Ecto neural progenitor cell (in vitro differentiated cells): ENCODE measurements around the gene MSMB.
"Not testable (repeated sequence)": the region's sequence is repeated elsewhere in the genome, so short reads cannot be mapped to it uniquely, and the experiment has no call there.

ENCODE experiments used
- DNase-seq: peaks from one replicate; pipeline ENCODE4 v3.0.0-alpha.2; 2018; ENCODE audit warnings: low spot score

MSMB gene

DNA sequence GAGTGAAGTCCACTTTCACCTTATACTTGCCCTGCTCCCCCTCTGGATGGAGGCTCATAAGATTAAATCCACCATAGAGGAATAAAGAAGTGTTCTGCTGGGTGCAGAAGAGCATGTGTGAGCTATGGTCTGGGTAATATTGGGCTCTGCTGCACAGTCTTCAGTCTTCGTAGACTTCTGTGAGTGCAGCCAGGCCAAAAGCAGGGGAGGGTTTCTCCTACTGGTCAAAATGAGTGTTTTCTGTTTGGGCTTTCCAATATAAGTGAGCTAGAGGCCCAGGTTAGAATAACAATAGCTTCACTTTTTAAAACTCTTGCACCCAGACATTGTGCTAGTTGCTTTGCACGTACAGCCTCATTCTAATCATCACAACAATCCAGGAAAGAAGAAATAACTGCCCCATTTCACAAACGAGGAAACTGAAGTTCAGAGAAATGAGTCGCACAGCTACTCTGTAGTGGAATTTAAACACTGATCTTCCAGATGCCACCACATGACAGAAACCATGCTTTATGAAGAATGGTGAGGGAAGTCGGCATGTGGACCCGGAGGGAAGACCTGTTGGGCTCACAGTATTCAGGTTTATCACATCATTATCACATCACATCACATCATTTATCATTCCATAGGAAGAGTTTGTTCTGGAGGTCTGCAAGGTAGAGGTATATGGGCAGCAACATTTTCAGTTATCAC, 23.8 kb upstream of the MSMB start:
- DNase-seq = no peak

DNA sequence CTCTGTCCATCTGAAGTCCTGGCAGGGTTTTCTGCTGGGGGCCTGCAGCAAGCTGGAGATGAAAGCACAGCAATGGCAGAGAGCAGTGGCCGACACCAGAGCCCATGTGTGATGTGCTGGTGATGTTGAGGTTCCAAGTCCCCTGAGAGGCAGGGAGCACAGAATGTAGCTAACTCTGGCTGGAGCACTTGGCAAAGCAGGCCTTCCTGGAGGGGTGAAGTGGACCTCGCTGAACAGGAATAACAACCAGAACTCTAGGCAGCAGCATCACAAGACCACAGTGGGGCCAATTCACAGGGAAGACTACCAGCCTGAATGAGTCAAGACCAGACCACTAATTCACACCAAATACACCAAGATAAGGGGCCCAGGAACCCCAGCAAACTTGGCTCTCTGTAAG, 22.8 kb upstream of the MSMB start:
- DNase-seq = no peak

DNA sequence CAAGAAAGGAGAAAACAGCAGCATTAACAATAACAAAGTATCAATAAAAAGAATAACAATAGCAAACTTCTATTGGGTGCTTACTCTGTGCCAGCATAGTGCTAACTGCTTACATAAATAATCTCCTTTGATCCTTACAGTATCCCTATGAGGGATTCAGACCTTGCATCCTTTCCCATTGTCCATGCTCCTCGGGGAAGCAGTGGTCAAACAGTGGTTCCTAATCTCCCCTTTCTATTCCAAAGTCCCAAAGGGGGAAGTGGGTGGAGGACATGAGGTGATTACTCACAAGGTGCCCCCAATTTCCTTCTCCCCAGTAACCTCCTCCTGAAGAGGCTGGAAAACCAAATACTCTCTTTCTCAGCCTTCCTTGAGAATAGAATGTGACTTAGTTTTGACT, 22.0 kb upstream of the MSMB start:
- no peak for DNase-seq

DNA sequence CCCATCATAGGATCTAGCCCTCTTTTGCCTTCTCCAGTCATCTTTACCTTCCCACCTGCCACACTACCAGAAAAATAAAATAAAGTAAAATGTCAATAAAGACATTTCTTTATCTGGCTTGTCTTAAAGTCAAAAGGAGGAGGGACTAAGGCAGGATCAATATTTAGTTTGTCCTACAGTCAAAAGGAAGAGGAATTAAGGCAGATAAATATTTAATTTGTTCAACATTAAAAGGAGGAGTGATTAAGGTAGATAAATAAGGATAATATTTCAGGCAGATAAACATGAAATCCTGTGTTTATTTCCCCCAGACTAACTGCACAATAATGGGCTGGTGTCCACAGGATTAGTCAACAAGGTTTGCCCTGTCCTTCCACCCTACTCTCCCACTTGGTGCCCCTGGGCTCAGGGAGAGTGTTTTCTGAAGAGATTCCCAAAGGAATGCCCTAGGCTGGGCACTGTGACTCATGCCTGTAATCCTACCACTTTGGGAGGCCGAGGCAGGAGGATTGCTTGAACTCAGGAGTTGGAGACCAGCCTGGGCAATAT, 18.3 kb upstream of the MSMB start:
- DNase-seq = no peak

DNA sequence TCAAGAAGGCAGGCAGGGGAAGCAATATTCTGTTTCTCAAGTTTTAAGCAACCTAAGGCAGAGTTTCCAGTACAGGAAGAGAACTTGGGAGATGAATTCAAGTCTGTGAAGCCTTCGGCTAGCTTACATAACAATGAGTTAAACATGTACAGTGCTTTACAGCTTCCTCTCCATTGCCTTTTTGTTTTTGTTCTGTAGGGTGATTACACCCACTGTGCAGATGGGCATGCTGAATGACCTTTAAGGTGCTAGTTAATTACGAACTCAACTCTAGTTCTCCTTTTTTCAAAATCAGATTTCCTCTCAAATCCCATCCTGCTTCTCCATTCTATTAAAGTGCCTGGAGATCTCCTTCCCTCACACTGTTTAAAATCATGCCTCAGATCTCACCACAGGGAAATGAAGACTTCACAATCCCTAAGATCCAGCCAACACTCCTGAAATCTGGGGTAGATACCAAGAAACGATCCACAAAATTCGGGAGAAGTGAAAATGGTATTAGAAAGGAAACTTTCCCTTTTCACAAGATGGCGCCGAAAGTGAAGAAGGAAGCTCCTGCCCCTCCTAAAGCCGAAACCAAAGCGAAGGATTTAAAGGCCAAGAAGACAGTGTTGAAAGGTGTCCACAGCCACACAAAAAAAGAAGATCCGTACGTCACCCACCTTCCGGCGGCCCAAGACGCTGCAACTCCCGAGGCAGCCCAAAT, 16.8 kb upstream of the MSMB start:
- no peak for DNase-seq

DNA sequence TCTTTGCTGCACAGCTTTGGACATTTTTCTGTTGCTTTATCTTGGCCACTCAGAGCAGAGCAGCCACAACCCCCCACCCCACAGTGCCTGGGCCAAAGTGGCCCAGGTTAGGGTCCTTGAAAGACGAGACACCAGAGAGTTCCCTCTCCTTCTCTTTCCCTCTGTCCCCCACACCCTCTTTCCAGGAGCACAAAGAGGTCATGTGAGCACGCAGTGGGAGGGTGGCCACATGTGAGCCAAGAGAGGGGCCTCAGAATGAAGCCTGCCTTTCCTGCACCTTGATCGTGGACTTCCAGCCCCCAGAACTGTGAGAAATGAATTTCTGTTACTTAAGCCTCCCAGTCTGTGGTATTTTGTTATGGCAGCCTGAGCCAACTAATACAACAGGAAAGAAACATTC, 14.6 kb upstream of the MSMB start:
- DNase-seq = no peak

DNA sequence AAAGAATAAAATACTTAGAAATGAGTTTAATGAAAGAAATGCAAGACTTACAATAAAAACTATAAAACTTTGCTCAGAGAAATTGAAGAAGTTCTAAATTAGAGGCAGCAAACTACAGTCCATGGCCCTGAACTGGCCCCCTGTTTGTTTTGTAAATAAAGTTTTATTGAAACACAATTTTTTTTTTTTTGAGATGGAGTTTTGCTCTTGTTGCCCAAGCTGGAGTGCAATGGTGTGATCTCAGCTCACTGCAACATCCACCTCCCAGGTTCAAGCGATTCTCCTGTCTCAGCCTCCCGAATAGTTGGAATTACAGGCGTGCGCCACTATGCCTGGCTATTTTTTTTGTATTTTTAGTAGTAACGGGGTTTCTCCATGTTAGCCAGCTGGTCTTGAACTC, 11.9 kb upstream of the MSMB start:
- DNase-seq = peak; percentile 10

DNA sequence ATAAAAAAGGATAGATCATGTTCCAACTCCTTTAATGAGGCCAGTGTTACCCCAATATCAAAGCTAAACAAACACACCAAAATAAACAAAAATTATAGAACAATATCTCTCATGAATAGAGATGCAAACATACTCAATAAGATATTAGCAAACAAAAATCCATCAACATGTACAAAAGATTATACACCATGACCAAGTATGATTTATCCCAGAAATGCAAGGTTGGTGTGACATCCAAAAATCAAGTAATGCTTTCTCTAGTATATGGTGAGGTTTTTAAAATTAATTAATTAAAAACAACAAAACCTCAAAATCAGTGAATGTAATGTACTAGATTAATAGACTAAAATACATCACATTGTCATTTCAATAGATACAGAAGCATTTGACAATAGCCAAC, 11.0 kb upstream of the MSMB start:
- no peak for DNase-seq

DNA sequence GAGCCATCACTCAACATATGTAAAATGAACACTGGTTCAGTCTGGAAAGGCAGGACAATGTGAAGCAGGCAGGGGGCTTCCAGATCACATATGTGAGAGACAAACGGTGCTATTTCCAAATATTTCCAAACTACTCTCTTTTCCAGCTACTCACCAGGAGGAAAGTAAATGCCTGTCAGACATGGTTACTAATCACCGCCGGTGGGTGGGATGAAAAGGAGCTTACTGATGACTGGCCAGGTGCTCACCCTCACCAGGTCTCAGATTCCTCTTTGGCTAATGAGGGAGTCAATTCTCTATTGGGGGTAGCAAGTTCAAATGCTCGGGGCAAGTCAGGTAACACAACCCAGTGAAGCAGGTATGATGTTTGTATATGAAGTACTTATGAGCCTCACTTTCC, 9.7 kb upstream of the MSMB start:
- no peak for DNase-seq

DNA sequence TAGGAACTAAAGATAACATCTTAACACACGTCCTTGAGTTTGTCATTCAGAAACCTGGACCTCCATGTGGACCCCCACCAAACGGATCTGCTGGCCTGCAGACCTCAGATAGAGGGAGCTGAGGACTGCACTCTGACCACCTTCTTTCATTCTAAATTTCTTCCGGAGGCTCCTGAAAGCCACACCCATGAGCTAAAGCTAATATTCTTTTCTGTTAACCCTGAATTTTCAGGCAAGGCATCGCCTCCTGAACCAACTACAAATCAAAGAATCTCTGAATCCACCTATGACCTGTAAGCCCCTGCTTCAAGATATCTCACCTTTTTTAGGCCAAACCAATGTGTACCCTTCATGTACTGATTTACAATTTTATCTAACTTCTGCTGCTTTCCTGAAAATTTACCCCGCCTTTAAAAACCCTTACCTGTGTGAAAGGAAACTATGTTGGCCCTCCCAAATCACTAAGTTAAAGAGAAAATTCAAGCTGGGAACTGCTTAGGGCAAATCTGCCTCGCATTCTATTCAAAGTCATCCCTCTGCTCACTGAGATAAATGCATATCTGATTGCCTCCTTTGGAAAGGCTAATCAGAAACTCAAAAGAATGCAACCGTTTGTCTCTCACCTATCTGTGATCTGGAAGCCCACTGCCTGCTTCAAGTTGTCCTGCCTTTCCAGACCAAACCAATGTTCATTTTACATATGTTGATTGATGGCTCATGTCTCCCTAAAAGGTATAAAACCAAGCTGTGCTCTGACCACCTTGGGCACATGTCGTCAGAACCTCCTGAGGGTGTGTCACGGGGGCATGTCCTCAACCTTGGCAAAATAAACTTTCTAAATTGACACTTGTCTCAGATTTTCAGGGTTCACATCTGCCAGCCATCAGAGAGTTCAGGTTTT, 7.7 kb upstream of the MSMB start:
- DNase-seq = no peak

DNA sequence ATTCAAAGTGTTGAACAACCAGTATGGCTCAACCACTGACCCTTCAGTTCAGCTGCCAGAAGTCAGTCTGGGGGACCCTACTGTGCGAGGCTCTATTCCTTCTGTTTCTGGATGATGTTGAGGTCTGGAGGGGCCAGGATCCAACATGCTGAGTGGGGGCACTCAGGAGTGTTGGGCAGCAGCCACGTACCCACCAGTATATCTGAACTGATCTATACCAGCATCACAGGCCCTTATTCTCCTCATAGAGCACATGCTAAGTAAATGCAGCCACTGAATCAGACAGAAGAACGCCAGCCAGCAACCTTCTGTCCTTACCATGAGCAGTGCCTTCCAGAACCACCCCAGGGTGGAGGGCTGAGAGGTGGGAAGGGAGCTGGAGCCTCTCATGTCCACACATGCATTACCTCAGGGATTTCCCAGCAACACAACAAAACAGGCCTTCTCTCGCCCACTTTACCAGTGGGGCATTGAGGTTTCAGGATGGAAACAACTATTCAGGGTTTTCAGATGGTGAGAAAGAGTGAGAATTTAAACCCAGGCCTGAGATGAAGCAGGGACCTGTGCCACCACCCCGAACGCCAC, 6.8 kb upstream of the MSMB start:
- no peak for DNase-seq

DNA sequence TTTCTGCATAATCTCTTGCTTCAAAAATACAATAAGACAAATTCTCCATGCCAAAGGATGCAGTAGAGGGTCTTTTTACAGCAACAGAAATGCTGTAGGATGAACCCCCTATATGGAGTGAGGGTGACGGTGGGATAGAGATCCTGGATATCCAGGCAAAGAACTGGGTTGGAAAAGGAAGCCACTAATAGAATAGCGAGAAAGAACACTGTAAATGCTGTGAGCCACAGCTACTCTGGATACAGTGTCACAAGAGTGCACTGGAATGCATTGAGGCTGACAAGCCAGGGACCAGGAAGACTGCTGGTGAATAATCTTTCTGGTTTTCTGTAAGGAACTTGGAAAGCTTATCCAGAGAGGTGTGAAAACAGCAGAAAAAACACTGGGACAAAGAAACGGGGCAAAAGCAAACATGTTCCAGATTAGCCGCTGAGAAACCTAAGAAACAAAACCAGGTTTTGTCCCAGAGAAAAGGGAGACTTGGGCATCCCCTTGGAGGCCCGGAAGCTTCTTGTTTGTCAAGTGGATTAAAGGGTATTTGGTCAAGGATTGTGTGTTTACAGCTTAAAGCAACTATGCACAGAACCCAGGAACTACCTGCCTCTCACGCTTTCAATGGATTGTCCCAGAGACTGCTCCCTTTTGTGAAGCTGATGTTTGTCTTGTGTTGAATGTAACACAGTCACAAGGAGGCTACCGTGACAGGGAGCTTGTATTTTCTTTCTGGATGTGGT, 6.2 kb upstream of the MSMB start:
- no peak for DNase-seq

DNA sequence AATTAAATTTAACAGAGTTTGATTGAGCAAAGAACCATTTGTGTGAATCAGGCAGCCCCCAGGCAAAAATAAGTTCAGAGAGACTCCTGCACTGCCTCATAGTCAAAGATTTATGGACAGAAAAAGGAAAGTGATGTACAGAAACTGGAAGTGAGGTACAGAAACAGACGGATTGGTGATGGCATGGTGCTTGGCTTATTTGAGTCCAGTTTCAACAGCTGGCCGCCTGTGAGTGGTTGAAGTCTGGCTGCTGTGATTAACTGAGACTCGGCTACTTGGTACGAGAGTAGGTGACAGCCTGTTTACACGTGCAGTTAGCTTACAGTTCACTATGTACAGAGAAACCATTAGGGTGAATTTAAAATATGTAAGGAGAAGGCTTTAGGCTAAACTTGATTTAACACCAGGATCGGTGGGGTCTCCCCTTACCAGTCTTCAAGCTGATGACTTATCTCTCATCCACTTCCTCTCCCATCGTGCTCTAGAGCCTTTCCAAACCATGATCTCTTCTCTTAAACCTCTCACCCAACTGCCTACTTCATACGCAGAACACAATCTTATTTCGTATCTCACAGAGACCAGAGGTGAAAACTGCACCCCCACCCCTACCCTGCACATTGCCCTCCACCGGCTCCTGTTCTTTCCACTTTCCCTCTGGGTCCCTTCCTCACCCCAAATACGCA, 5.0 kb upstream of the MSMB start:
- DNase-seq = peak; percentile 12

DNA sequence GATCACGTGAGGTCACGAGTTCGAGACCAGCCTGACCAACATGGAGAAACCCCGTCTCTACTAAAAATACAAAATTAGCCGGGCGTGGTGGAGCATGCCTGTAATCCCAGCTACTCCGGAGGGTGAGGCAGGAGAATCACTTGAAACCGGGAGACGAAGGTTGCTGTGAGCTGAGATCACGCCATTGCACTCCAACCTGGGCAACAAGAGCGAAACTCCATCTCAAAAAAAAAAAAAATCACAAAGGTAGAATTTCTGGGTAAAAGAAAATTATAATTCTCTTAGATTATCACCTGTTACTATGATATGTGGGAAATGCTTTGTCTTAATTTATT, 3.4 kb upstream of the MSMB start:
- not testable (repeated sequence) for DNase-seq

DNA sequence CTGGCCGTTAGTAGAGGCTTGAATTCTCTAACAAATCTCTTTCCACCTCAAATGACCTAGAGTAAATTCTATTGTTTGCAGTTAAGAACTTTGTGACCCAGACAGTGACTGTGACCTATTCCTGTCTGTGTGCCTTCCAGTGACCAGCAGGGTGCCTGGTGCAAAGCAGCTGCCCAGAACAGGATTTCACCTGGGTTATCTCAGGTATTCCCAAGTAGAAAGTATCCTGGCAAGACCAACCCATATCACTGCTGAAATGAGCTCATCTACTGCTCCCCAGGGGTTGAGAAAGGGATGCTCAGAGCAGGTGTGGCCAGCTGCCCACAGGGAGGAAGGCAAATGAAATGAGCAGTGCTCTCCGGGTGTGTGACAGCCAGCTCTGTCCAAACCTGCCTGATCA, 2.1 kb upstream of the MSMB start:
- DNase-seq = no peak

DNA sequence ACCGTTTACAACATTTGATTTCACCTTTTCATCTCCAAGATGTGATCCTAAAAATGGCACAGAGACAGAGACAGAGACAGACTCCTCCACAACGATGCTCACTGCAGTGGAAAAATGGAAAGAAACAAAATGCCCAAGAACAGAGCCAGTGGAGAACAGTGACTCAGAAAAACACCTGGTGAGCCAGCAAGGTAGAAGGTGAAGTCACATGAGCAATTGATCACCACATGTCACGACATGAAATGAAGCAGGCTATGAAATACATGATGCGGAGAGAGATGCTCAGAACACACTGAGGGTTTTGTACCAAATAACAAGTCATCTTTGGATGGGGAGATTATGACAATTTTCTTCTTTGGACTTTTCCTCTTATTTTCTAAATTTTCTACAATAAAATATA, 3.5 kb downstream of the MSMB start:
- DNase-seq = no peak

DNA sequence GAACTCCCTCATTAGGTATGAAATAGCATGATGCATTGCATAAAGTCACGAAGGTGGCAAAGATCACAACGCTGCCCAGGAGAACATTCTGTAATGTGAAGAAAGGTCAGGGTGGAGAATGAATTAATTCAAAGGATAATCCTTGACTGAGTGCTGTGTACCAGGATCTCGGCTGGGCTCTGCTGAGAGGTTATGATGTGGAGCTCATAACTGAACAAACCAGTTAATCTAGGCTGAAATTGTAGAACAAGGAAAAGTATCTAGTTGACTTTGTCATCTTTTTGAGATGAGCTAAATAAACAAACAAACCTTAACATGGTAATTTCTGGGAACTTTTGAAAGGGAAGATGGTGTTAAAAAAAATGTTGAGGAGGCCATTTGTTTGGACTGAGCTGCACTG, 6.1 kb downstream of the MSMB start:
- DNase-seq = no peak

DNA sequence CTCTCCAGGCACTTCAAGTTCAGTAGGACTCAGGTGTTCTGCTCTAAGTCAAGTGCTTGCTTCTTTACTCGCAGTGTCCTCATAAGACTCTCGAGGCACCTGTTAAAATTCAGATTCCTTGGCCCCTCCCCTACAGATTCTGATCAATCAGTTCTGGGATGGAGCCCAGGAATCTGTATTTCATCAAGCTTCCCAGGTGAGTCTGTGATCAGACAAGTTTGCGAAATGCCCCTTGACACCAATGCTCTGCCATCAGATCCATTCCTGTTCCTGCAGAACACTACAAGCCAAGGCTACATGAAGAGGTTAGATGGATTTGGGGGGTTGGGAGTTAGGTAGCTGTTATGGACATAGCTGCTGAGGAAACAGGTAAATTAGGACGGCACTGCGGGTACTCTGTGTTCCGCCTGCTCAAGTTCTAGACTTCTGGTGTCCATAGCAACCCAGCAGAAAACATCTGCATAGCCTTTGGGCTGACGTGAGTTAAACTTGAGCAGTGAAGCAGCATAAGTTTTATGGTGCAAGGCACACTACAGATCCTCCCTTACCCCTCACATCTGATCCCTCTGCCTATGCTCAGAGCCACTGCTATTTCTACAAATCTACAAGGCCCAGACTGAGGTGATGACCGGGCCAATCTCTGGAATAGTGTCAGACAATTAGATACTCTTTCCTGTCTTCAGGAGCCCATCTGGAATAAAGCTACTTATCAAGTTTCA, 8.8 kb downstream of the MSMB start:
- DNase-seq = no peak

DNA sequence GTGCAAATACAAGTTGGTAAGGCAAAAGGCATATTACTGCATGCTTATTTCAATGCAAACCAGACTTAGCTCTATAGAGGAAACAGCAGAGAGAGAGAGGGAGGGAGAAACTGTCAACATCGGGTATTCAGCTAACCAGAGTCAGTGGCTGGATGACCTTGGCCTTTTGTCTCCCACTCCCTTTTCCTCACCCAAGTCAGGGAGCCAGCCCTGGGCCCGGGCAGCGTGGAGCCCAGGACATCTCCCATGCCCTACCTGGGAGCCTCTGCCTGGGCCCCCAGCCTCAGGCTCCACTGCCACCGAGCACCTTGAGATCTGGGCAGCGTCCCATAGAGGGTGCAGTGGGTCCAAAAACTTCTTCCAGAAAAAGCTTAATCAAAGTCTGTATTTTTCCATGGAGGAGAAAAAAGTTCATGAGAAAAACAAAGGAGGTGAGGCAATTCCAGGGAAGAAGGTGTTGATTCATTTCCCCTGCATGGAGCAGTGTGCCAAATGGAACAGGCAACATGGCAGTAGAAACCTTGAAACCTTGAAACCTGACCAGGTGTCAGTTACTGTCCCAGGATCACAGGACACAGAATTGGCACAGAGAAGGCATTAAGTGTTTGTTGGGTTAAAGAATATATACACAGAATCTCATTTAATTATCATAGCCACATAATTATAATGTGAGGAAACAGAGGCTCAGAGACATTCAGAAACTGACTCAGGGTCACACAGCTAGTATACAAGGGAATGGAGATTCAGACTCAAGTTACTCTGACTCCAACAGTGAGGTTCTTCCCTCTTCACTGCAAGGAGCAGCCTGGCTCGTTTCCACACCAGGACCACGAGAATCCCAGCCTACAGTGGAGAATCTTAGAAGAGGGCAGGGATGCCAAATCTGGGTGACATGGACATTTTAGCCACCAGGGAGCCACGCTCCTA, 9.9 kb downstream of the MSMB start:
- DNase-seq = no peak
